A549 (cell line): ENCODE data around the gene COL16A1.

Source experiments
- EHMT2 ChIP-seq: fragments of 200-600 bp; sonication (generic); IDR thresholded peaks from 2 replicates; pipeline ENCODE4 v1.6.1; 2016; ENCODE audit warnings: antibody characterized with exemption, low read depth, mild to moderate bottlenecking, moderate library complexity
- EP300 ChIP-seq, 2 experiments: fragments of >200 bp; sonication (Bioruptor Twin); formaldehyde crosslinking; IDR thresholded peaks; 2 replicates in 1 of 2; 3 replicates in 1 of 2; pipeline ENCODE4 v1.6.1; 2016 to 2017
- FOSL2 ChIP-seq, 2 experiments: fragments of 450-650 bp in 1 of 2; fragments of >200 bp in 1 of 2; sonication (Bioruptor Twin) in 1 of 2; formaldehyde crosslinking; IDR thresholded peaks; 2 replicates each; pipeline versions ENCODE4 v1.5.0 to v1.6.1; 2016 to 2020; ENCODE audit warnings: mild to moderate bottlenecking in 1 of 2, moderate library complexity in 1 of 2
- JUNB ChIP-seq: fragments of >200 bp; sonication (Bioruptor Twin); formaldehyde crosslinking; IDR thresholded peaks from 2 replicates; pipeline ENCODE4 v1.6.1; 2016
- MAFK ChIP-seq: fragments of 450-650 bp; IDR thresholded peaks from 2 replicates; pipeline ENCODE4 v1.6.1; 2014; ENCODE audit not compliant: partially characterized antibody
- POLR2A ChIP-seq: IDR thresholded peaks from 2 replicates; pipeline ENCODE4 v1.6.1; 2012; ENCODE audit warnings: mild to moderate bottlenecking, low read length
- POLR2AphosphoS2 ChIP-seq: conservative IDR thresholded peaks from 2 replicates; pipeline ENCODE4 v1.6.1; 2012; ENCODE audit warnings: low read length, improper control_type of control experiment, inconsistent platforms
- RFX5 ChIP-seq: fragments of 450-650 bp; IDR thresholded peaks from 2 replicates; pipeline ENCODE4 v1.7.1; 2014; ENCODE audit warnings: antibody characterized with exemption, mild to moderate bottlenecking, moderate library complexity
- SMC3 ChIP-seq: fragments of >200 bp; sonication (Bioruptor Twin); formaldehyde crosslinking; IDR thresholded peaks from 3 replicates; pipeline ENCODE4 v1.6.1; 2018; ENCODE audit warnings: inconsistent platforms
- ZNF302 ChIP-seq: fragments of 250-450 bp; sonication (Bioruptor Pico); IDR thresholded peaks from 2 replicates; pipeline ENCODE4 v1.9.0; 2021; ENCODE audit warnings: inconsistent platforms, mild to moderate bottlenecking, moderate library complexity
- TF ChIP-seq, protein P1 (sequence below): fragments of >200 bp; sonication (Bioruptor Twin); formaldehyde crosslinking; IDR thresholded peaks from 3 replicates; pipeline ENCODE4 v1.5.1; 2016
- TF ChIP-seq, protein P2 (sequence below): fragments of 200-600 bp; sonication (generic); IDR thresholded peaks from 2 replicates; pipeline ENCODE4 v1.6.1; 2016; ENCODE audit warnings: antibody characterized with exemption, mild to moderate bottlenecking, moderate library complexity

DNA sequence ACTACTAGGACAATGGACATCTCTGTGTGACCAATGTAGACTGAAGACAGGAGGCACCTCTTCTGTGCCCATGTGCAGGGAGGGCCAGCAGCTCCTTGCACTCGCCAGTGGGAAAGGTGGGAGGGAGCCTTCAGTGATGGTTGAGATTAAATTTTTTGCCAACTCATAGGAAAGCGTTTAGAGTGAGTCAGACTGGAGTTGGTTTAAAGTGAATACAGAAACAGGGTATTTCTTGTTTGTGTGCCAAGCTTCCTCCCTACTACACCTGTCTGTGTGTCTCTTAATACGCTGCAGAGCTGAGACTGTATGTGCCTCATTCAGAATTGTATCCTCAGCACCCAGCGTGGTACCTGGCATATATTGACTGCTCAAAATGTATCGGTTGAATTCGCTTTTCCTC lies 13.5 kb upstream of the COL16A1 start:
- TF ChIP-seq, protein P1, sequence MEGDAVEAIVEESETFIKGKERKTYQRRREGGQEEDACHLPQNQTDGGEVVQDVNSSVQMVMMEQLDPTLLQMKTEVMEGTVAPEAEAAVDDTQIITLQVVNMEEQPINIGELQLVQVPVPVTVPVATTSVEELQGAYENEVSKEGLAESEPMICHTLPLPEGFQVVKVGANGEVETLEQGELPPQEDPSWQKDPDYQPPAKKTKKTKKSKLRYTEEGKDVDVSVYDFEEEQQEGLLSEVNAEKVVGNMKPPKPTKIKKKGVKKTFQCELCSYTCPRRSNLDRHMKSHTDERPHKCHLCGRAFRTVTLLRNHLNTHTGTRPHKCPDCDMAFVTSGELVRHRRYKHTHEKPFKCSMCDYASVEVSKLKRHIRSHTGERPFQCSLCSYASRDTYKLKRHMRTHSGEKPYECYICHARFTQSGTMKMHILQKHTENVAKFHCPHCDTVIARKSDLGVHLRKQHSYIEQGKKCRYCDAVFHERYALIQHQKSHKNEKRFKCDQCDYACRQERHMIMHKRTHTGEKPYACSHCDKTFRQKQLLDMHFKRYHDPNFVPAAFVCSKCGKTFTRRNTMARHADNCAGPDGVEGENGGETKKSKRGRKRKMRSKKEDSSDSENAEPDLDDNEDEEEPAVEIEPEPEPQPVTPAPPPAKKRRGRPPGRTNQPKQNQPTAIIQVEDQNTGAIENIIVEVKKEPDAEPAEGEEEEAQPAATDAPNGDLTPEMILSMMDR, result no peak
- no peak for TF ChIP-seq POLR2AphosphoS2
- TF ChIP-seq FOSL2 (IDR thresholded peaks at IDR 0.05), result no peak
- TF ChIP-seq FOSL2 (CRISPR knock-in tag; IDR thresholded peaks at IDR 0.05), result no peak
- TF ChIP-seq, protein P2, sequence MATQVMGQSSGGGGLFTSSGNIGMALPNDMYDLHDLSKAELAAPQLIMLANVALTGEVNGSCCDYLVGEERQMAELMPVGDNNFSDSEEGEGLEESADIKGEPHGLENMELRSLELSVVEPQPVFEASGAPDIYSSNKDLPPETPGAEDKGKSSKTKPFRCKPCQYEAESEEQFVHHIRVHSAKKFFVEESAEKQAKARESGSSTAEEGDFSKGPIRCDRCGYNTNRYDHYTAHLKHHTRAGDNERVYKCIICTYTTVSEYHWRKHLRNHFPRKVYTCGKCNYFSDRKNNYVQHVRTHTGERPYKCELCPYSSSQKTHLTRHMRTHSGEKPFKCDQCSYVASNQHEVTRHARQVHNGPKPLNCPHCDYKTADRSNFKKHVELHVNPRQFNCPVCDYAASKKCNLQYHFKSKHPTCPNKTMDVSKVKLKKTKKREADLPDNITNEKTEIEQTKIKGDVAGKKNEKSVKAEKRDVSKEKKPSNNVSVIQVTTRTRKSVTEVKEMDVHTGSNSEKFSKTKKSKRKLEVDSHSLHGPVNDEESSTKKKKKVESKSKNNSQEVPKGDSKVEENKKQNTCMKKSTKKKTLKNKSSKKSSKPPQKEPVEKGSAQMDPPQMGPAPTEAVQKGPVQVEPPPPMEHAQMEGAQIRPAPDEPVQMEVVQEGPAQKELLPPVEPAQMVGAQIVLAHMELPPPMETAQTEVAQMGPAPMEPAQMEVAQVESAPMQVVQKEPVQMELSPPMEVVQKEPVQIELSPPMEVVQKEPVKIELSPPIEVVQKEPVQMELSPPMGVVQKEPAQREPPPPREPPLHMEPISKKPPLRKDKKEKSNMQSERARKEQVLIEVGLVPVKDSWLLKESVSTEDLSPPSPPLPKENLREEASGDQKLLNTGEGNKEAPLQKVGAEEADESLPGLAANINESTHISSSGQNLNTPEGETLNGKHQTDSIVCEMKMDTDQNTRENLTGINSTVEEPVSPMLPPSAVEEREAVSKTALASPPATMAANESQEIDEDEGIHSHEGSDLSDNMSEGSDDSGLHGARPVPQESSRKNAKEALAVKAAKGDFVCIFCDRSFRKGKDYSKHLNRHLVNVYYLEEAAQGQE, result no peak
- TF ChIP-seq EP300 (IDR thresholded peaks at IDR 0.05), result no peak
- TF ChIP-seq ZNF302 (CRISPR knock-in tag), result no peak
- TF ChIP-seq RFX5, result no peak
- no peak for TF ChIP-seq SMC3
- peak; percentile 16 for TF ChIP-seq MAFK
- TF ChIP-seq JUNB, result no peak
- no peak for TF ChIP-seq EHMT2
- no peak for TF ChIP-seq POLR2A
